SK-N-SH (cell line): Measurements from ENCODE around the gene TAPBP. TPM values are rescaled to one million over a fixed set of nuclear protein-coding genes. Genes with fewer than 3 reads are reported as not detected.

Source experiments
- CTCF ChIA-PET: fragments of 300-600, 350-600 bp; formaldehyde crosslinking; extraction: SDS; loops from one replicate; lab custom pipeline; 2021; lab: Yijun Ruan, JAX
- POLR2A ChIA-PET: fragments of 350-600 bp; sonication (Branson Sonifier 250); formaldehyde crosslinking; extraction: SDS; loops from one replicate; lab custom pipeline; 2020; ENCODE audit warnings: antibody characterized with exemption, inconsistent platforms; lab: Yijun Ruan, JAX
- DNase-seq: peaks from one replicate; pipeline ENCODE4 v3.0.0; 2012
- H2AFZ ChIP-seq: fragments of 200-600 bp; sonication (generic); 2 replicates; pipeline ENCODE4 v1.8.1; 2016; ENCODE audit warnings: antibody characterized with exemption, mild to moderate bottlenecking, low read depth
- H3F3A ChIP-seq: fragments of 200-600 bp; sonication (generic); replicated peaks from 2 replicates; pipeline ENCODE3; 2016; ENCODE audit warnings: antibody characterized with exemption, mild to moderate bottlenecking; ENCODE audit not compliant: insufficient read depth
- H3K27ac ChIP-seq, 2 experiments: fragments of 200-500 bp in 1 of 2; fragments of 200-600 bp in 1 of 2; sonication (Bioruptor generic) in 1 of 2; sonication (generic), shearing (Covaris generic) in 1 of 2; 2 replicates each; pipeline versions ENCODE4 v1.5.1 to v1.6.1; 2014 to 2016; ENCODE audit warnings: low read depth in 2 of 2, inconsistent platforms in 1 of 2, low read length in 1 of 2, mild to moderate bottlenecking in 1 of 2, mixed read lengths in 1 of 2
- H3K27me3 ChIP-seq: fragments of 200-600 bp; sonication (generic), shearing (Covaris generic); 2 replicates; pipeline ENCODE4 v1.6.1; 2016; ENCODE audit warnings: mixed run types; ENCODE audit not compliant: insufficient read depth
- H3K36me3 ChIP-seq, 2 experiments: fragments of 200-500 bp in 1 of 2; fragments of 200-600 bp in 1 of 2; sonication (Bioruptor generic) in 1 of 2; sonication (generic) in 1 of 2; replicated peaks in 1 of 2; 2 replicates each; pipeline versions ENCODE3 to v1.5.1; 2014 to 2016; ENCODE audit warnings: low read length in 1 of 2, mild to moderate bottlenecking in 1 of 2; ENCODE audit not compliant: insufficient read depth in 2 of 2, control insufficient read depth in 1 of 2
- H3K4me1 ChIP-seq, 2 experiments: fragments of 200-500 bp in 1 of 2; fragments of 200-600 bp in 1 of 2; sonication (Bioruptor generic) in 1 of 2; sonication (generic), shearing (Covaris generic) in 1 of 2; 2 replicates each; pipeline versions ENCODE4 v1.5.1 to v1.6.1; 2014 to 2016; ENCODE audit warnings: low read depth in 1 of 2, low read length in 1 of 2, mixed run types in 1 of 2; ENCODE audit not compliant: insufficient read depth in 2 of 2, control insufficient read depth in 1 of 2
- H3K4me2 ChIP-seq: fragments of 200-600 bp; sonication (generic), shearing (Covaris generic); 2 replicates; pipeline ENCODE4 v1.6.1; 2017; ENCODE audit warnings: mixed run types
- H3K4me3 ChIP-seq, 2 experiments: fragments of 200-500 bp in 1 of 2; fragments of 200-600 bp in 1 of 2; sonication (Bioruptor generic) in 1 of 2; sonication (generic), shearing (Covaris generic) in 1 of 2; 2 replicates each; pipeline versions ENCODE4 v1.5.1 to v1.8.1; 2014 to 2016; ENCODE audit warnings: low read depth in 2 of 2, inconsistent platforms in 1 of 2, low read length in 1 of 2, mild to moderate bottlenecking in 1 of 2, mixed read lengths in 1 of 2, moderate library complexity in 1 of 2
- H3K79me2 ChIP-seq: fragments of 200-600 bp; sonication (generic); 2 replicates; pipeline ENCODE4 v1.8.1; 2017; ENCODE audit warnings: mild to moderate bottlenecking; ENCODE audit not compliant: insufficient read depth
- H3K9ac ChIP-seq: fragments of 200-600 bp; sonication (generic); 2 replicates; pipeline ENCODE4 v1.6.1; 2017; ENCODE audit warnings: mixed run types
- H3K9me2 ChIP-seq: fragments of 200-600 bp; sonication (generic); 2 replicates; pipeline ENCODE4 v1.6.1; 2017; ENCODE audit warnings: mixed run types
- H3K9me3 ChIP-seq: fragments of 200-600 bp; sonication (generic); 2 replicates; pipeline ENCODE4 v1.6.1; 2017; ENCODE audit warnings: mixed run types, mild to moderate bottlenecking, moderate library complexity
- H4K20me1 ChIP-seq: fragments of 200-600 bp; sonication (generic); 2 replicates; pipeline ENCODE4 v1.6.1; 2017; ENCODE audit warnings: mild to moderate bottlenecking, mixed run types; ENCODE audit not compliant: insufficient read depth
- EZH2phosphoT487 ChIP-seq: fragments of 200-600 bp; sonication (generic); IDR thresholded peaks from 2 replicates; pipeline ENCODE4 v1.6.1; 2017; ENCODE audit warnings: low read depth, mixed run types, mild to moderate bottlenecking, antibody characterized with exemption, moderate library complexity, borderline replicate concordance
- FOXJ3 ChIP-seq: sonication (generic); formaldehyde crosslinking; IDR thresholded peaks from 2 replicates; pipeline ENCODE4 v1.5.1; 2020; ENCODE audit warnings: mild to moderate bottlenecking, missing genetic modification reagents
- FOXM1 ChIP-seq: IDR thresholded peaks from 2 replicates; pipeline ENCODE4 v1.4.0; 2012; ENCODE audit warnings: low read depth, mild to moderate bottlenecking
- JUND ChIP-seq: IDR thresholded peaks from 2 replicates; pipeline ENCODE4 v1.4.0; 2012
- MEF2A ChIP-seq: IDR thresholded peaks from 2 replicates; pipeline ENCODE4 v1.4.0; 2012; ENCODE audit warnings: low read depth, borderline replicate concordance
- NRF1 ChIP-seq: IDR thresholded peaks from 2 replicates; pipeline ENCODE4 v1.6.1; 2012; ENCODE audit warnings: low read depth, mild to moderate bottlenecking, low read length
- RAD21 ChIP-seq: IDR thresholded peaks from 2 replicates; pipeline ENCODE4 v1.6.1; 2012; ENCODE audit warnings: mild to moderate bottlenecking, low read length
- RXRA ChIP-seq: IDR thresholded peaks from 2 replicates; pipeline ENCODE4 v1.4.0; 2012; ENCODE audit warnings: low read depth, mild to moderate bottlenecking, borderline replicate concordance
- TAF1 ChIP-seq: IDR thresholded peaks from 2 replicates; pipeline ENCODE4 v1.6.1; 2012; ENCODE audit warnings: low read depth, mild to moderate bottlenecking, low read length, moderate library complexity, borderline replicate concordance
- YY1 ChIP-seq: IDR thresholded peaks from 2 replicates; pipeline ENCODE4 v1.4.0; 2012; ENCODE audit warnings: low read depth, mild to moderate bottlenecking
- WGBS: methylation state at CpG from one replicate; pipeline ENCODE4 v1.1.6; 2017; ENCODE audit warnings: low lambda C conversion rate; 5-methylcytosine and 5-hydroxymethylcytosine counted together
- polyA plus RNA-seq, 3 experiments: library from polyadenylated mRNA; depleted of rRNA; stranded (reverse); fragments of >200 nt; gene quantifications; 2 replicates each; pipeline ENCODE4 v1.2.3, GENCODE V29; 2012
- TF ChIP-seq, protein P1 (sequence below): IDR thresholded peaks from 2 replicates; pipeline ENCODE4 v1.4.0; 2012; ENCODE audit warnings: low read depth, borderline replicate concordance
- TF ChIP-seq, protein P2 (sequence below): fragments of 150-350 bp; IDR thresholded peaks from 2 replicates; pipeline ENCODE4 v1.6.1; 2017; ENCODE audit warnings: antibody characterized with exemption, low read length, low read depth, borderline replicate concordance
- TF ChIP-seq, protein P3 (sequence below): fragments of 200-600 bp; sonication (generic); IDR thresholded peaks from 2 replicates; pipeline ENCODE4 v1.6.1; 2017; ENCODE audit warnings: antibody characterized with exemption, mild to moderate bottlenecking, moderate library complexity
- TF ChIP-seq, protein P4 (sequence below): IDR thresholded peaks from 2 replicates; pipeline ENCODE4; 2012
- TF ChIP-seq, protein P5 (sequence below): IDR thresholded peaks from 2 replicates; pipeline ENCODE4 v1.4.0; 2012; ENCODE audit warnings: low read depth

The TAPBP gene
- polyA plus RNA-seq, 1 of the 3 experiments (the other 2 are of a cell fraction), result 44.5 TPM

DNA sequence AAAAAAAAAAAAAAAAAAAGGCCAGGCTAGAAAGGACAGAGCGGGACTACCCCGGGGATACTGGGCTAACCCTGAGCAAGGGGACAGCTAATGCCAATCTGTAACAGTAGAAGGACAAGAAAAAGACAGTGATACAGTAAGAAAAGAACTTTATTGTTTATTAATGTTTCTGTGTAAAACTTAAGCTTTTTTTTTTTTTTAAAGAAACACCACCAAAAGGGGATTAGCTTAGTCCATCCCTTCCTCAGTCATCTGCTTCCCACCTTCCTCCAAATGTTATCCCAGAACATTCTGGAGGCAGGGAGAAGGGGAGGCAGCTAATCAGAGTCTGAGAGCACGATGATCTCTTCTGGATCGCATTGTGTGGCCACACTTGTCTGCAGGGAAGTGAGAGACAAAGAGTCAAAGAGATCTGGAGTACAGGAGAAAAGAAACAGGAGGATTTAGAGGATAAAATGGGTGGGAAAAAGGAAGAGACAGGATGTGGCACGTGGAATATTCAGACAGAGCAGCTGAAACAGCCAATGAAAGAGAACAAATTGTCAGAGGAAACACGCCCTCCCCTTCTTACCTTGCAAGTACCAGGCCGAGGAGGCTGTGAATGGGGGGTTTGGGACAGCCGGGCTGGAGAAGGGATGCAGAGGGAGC, 4.7 kb upstream of the TAPBP start:
- DNase-seq, result peak; percentile 18

DNA sequence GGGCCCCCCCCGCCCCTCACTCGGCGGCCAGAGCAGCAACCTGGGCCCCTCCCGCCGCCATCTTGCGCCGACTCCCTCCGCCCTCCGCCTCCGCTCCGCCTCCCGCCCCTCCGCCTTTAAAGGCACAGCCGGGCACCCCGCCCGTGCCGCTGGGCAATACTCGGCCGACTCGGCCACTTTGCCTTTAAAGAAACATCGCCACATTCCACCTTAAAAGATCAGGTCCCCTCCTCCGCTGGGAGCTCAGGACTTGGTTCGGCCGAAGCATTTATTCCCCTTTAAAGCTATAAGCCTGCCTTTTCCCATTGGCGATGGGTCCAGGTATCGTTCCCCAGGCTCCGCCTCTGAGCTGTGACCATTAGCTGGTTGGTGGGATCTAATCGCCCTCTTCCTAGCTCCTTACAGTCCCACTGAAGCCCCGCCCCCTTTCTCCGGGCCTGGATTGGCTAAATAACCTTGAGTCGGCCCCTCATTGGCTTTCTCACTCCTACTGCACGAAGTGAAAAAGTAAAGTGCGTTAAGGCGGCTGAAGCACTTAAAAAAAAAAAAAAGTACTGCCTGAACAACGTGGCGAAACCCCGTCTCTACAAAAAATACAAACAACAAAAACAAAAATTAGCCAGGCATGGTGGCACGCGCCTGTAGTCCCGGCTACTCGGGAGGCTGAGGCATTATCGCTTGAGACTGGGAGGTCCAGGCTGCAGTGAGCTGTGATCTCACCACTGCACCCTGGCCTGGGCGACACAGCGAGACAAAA, 4.0 kb upstream of the TAPBP start, which contains the start of gene ZBTB22:
Gene ZBTB22 (minus strand): TSS at position 76 of the 757 bp plus-strand sequence. CDS start 828 bp downstream, outside the sequence.
- peak; percentile 92 for DNase-seq
- CTCF ChIA-PET, result interaction anchor here (0.7 to 4.5 kb wide), 9 partner anchors 18 to 408 kb away, joined by 3 to 16 read pairs (median 4); partner anchors contain the start of genes RPS18 and VPS52
- H3K4me1 ChIP-seq, result peaks cover 29 to 53% of the 10 kb centered on the region in 2 experiments; a peak in 3 of 4 replicates
- no peak for TF ChIP-seq RXRA
- TF ChIP-seq EZH2phosphoT487, result no peak
- TF ChIP-seq, protein P1, sequence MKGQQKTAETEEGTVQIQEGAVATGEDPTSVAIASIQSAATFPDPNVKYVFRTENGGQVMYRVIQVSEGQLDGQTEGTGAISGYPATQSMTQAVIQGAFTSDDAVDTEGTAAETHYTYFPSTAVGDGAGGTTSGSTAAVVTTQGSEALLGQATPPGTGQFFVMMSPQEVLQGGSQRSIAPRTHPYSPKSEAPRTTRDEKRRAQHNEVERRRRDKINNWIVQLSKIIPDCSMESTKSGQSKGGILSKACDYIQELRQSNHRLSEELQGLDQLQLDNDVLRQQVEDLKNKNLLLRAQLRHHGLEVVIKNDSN, result no peak
- TF ChIP-seq, protein P2, sequence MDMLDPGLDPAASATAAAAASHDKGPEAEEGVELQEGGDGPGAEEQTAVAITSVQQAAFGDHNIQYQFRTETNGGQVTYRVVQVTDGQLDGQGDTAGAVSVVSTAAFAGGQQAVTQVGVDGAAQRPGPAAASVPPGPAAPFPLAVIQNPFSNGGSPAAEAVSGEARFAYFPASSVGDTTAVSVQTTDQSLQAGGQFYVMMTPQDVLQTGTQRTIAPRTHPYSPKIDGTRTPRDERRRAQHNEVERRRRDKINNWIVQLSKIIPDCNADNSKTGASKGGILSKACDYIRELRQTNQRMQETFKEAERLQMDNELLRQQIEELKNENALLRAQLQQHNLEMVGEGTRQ, result no peak
- TF ChIP-seq YY1, result peak; percentile 83
- TF ChIP-seq, protein P3, sequence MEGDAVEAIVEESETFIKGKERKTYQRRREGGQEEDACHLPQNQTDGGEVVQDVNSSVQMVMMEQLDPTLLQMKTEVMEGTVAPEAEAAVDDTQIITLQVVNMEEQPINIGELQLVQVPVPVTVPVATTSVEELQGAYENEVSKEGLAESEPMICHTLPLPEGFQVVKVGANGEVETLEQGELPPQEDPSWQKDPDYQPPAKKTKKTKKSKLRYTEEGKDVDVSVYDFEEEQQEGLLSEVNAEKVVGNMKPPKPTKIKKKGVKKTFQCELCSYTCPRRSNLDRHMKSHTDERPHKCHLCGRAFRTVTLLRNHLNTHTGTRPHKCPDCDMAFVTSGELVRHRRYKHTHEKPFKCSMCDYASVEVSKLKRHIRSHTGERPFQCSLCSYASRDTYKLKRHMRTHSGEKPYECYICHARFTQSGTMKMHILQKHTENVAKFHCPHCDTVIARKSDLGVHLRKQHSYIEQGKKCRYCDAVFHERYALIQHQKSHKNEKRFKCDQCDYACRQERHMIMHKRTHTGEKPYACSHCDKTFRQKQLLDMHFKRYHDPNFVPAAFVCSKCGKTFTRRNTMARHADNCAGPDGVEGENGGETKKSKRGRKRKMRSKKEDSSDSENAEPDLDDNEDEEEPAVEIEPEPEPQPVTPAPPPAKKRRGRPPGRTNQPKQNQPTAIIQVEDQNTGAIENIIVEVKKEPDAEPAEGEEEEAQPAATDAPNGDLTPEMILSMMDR, result no peak
- TF ChIP-seq FOXJ3 (CRISPR knock-in tag), result no peak
- TF ChIP-seq, protein P4, sequence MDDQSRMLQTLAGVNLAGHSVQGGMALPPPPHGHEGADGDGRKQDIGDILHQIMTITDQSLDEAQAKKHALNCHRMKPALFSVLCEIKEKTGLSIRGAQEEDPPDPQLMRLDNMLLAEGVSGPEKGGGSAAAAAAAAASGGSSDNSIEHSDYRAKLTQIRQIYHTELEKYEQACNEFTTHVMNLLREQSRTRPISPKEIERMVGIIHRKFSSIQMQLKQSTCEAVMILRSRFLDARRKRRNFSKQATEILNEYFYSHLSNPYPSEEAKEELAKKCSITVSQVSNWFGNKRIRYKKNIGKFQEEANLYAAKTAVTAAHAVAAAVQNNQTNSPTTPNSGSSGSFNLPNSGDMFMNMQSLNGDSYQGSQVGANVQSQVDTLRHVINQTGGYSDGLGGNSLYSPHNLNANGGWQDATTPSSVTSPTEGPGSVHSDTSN, result peak; percentile 37; the same call in 1 of the 2 replicates
- no peak; the same call in 1 of the 2 replicates for TF ChIP-seq JUND
- TF ChIP-seq MEF2A, result no peak
- TF ChIP-seq, protein P5, sequence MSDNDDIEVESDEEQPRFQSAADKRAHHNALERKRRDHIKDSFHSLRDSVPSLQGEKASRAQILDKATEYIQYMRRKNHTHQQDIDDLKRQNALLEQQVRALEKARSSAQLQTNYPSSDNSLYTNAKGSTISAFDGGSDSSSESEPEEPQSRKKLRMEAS, result peak; percentile 70

More for the DNA sequence above, 4.7 kb upstream of the TAPBP start:
- no peaks in the 10 kb centered on the region for H3K27me3 ChIP-seq
- no peaks in the 10 kb centered on the region for H3K9me3 ChIP-seq
- H3K36me3 ChIP-seq, result peaks cover 19 to 27% of the 10 kb centered on the region in 2 experiments
- H3K9me2 ChIP-seq, result no peaks in the 10 kb centered on the region
- peaks cover 45% of the 10 kb centered on the region for H3F3A ChIP-seq
- H2AFZ ChIP-seq, result peak overlapping the region; percentile 28; the same call in 1 of the 2 replicates
- H3K9ac ChIP-seq, result peak overlapping the region; percentile 60; the same call in 1 of the 2 replicates
- H3K4me3 ChIP-seq, result peak overlapping the region; percentile 56
- peak overlapping the region; percentile 99 for H3K4me2 ChIP-seq
- peaks cover 29 to 54% of the 10 kb centered on the region in 2 experiments; a peak in 3 of 4 replicates for H3K4me1 ChIP-seq
- H4K20me1 ChIP-seq, result no peaks in the 10 kb centered on the region
- CTCF ChIA-PET, result interaction anchor here (1.0 to 4.5 kb wide), 7 partner anchors 19 to 364 kb away, joined by 3 to 16 read pairs (median 3); partner anchors contain the start of genes RPS18 and VPS52
- TF ChIP-seq TAF1 (no peak), FOXM1 (no peak), RXRA (no peak), RAD21 (no peak), NRF1 (no peak)
- TF ChIP-seq, protein P4, result no peak
- TF ChIP-seq, protein P1, result no peak
- 54% methylated on average over 8 of the region's 8 CpGs for WGBS
- peak overlapping the region; percentile 88 to 95 for H3K27ac ChIP-seq
- H3K79me2 ChIP-seq, result peaks cover 57% of the 10 kb centered on the region
- POLR2A ChIA-PET, result interaction anchor here (0.8 to 1.9 kb wide), 7 partner anchors 8 to 347 kb away, joined by 3 to 11 read pairs (median 6); partner anchors contain the start of genes B3GALT4, PFDN6, RPS18 and VPS52

More for the DNA sequence above, 4.0 kb upstream of the TAPBP start, which contains the start of gene ZBTB22:
- WGBS, result 2% methylated on average over 37 of the region's 44 CpGs
- POLR2A ChIA-PET, result interaction anchor here (0.8 to 1.9 kb wide), 7 partner anchors 9 to 346 kb away, joined by 3 to 11 read pairs (median 6); partner anchors contain the start of genes B3GALT4, PFDN6, RPS18 and VPS52
- Histone ChIP-seq H3K9me2 (no peaks in the 10 kb centered on the region), H3K27ac (peak within 1 kb of the TSS; percentile 88 to 95), H3K9ac (peak within 1 kb of the TSS; percentile 60; the same call in 1 of the 2 replicates), H3F3A (peaks cover 43% of the 10 kb centered on the region), H3K4me2 (peak within 1 kb of the TSS; percentile 99), H3K9me3 (no peaks in the 10 kb centered on the region), H2AFZ (peak within 1 kb of the TSS; percentile 28), H3K79me2 (peaks cover 64% of the 10 kb centered on the region), H3K4me3 (peak within 1 kb of the TSS; percentile 56), H3K36me3 (peaks cover 19 to 27% of the 10 kb centered on the region in 2 experiments), H4K20me1 (no peaks in the 10 kb centered on the region), H3K27me3 (no peaks in the 10 kb centered on the region)
